Liver (tissue), 3 donors: ENCODE data around the gene ERC2.

Source experiments
- ATF3 ChIP-seq: IDR thresholded peaks from 2 replicates; pipeline ENCODE4 v1.6.1; 2016; ENCODE audit warnings: antibody characterized with exemption
- CTCF ChIP-seq: fragments of 150-350 bp; IDR thresholded peaks from 2 replicates; pipeline ENCODE4 v1.5.1; 2017; ENCODE audit warnings: improper control_type of control experiment, low read depth, low read length; ENCODE audit not compliant: missing input control
- JUND ChIP-seq, 2 donors: IDR thresholded peaks; 2 replicates each; pipeline ENCODE4 v1.6.1; 2016; ENCODE audit warnings: antibody characterized with exemption in 2 of 2
- MAX ChIP-seq: IDR thresholded peaks from 2 replicates; pipeline ENCODE4 v1.6.1; 2016; ENCODE audit warnings: antibody characterized with exemption
- REST ChIP-seq: IDR thresholded peaks from 2 replicates; pipeline ENCODE4 v1.6.1; 2016; ENCODE audit warnings: antibody characterized with exemption, mild to moderate bottlenecking
- YY1 ChIP-seq: IDR thresholded peaks from 2 replicates; pipeline ENCODE4 v1.6.1; 2016; ENCODE audit warnings: antibody characterized with exemption, mild to moderate bottlenecking
- donor health status: healthy.
- donor health status: healthy.

- TF ChIP-seq CTCF: no peak
- TF ChIP-seq MAX: no peak
- TF ChIP-seq JUND (IDR thresholded peaks at IDR 0.05): no peak
- no peak for TF ChIP-seq YY1
- no peak for TF ChIP-seq REST
- no peak for TF ChIP-seq ATF3
Observed at GRCh38 chr3:55702822-55703221, 765.4 kb downstream of the ERC2 start.
